ENCODE data around the gene PRUNE2.
"Not testable (repeated sequence)": the region's sequence is repeated elsewhere in the genome, so short reads cannot be mapped to it uniquely, and the experiment has no call there.

PRUNE2 gene

GRCh38 chr9:76859860-76860259 is 46.1 kb downstream of the PRUNE2 start:
- no peak for DNase-seq (ENCODE audit: low spot score)

GRCh38 chr9:76858248-76858647 is 47.7 kb downstream of the PRUNE2 start:
- DNase-seq (ENCODE audit: low spot score): not testable (repeated sequence)

- DNase-seq (ENCODE audit: low spot score): no peak
Measured at GRCh38 chr9:76856016-76856415, 49.9 kb downstream of the PRUNE2 start.

- DNase-seq (ENCODE audit: low spot score): no peak
Measured at GRCh38 chr9:76855015-76855414, 50.9 kb downstream of the PRUNE2 start.

- no peak for DNase-seq (ENCODE audit: low spot score)
Measured at GRCh38 chr9:76852026-76852425, 53.9 kb downstream of the PRUNE2 start.

GRCh38 chr9:76846297-76846696 is 59.6 kb downstream of the PRUNE2 start:
- no peak for DNase-seq (ENCODE audit: low spot score)

- DNase-seq (ENCODE audit: low spot score): no peak
Measured at GRCh38 chr9:76845254-76845653, 60.7 kb downstream of the PRUNE2 start.

DNA sequence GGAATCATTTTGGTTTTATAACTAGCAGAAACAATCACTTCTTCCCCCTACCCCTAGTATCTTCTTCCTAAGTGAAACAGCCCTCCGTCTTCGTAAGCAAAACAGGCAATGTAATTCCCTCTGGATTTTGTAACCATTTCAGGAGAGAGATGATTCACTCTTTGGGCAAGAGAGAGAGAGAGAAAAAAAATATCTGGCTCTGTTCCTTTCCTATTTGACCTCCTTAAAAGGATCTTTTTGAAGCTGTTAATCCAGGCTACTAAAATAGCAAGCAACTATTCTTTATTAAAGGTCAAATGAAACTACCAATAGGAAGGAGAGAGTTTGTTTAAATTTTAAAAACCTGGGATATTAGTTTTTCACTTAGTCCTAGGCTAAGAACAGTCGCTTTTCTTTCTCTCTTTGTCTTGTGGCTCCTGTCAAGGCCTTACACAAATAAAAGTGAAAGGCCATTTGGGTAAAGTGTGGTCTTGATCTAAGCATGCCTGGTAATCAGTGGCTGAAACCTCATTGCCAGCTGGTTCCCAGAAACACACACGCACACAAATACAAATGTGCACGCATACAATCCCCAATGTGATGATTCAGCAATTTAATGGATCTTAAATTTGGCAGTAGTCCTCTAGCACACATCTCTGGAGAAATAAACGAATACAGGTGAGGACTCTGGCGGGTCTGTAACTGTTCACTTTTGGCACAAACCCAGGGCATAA is 70.2 kb downstream of the PRUNE2 start:
- DNase-seq (ENCODE audit: low spot score): no peak

- DNase-seq (ENCODE audit: low spot score): no peak
Measured at GRCh38 chr9:76828447-76828846, 77.5 kb downstream of the PRUNE2 start.

DNA sequence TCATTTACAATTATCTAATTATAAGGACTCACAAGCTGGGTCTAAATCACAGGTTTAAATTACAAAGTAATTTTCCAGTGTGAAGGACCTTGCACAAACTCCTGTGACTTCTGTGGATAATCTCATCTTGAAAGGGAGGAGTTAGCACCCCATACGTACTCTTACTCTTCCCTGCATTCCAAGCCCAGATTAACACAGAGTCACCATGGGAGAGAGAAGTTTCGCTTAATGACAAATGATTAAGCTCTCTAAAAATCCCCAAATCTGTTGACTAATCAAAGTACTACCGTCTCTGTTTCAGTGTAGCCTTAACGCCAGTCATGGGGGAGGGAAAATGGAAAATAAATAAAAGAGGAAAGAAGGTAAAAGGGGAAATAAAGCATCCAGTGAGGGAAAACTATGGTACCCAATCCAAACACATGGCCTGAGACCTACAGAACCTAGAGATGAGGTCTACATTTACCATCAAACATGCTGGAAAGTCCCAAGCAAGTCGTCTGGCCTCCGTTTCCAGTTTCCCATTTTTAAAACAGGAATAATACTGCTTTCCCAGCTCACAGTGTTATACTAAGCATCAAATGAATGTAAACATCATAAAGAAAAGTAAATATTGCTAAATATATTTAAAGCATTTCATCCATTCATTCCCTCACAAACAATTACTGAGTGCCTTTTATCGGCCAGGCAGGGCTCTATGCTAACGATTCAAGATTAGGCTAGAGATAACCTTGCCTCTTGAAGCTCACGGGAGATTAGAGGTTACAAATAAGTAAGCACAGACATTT is 78.4 kb downstream of the PRUNE2 start:
- no peak for DNase-seq (ENCODE audit: low spot score)

GRCh38 chr9:76820431-76820830 is 85.5 kb downstream of the PRUNE2 start:
- DNase-seq (ENCODE audit: low spot score): no peak

- DNase-seq (ENCODE audit: low spot score): peak; percentile 77
Measured at GRCh38 chr9:76818271-76818670, 87.6 kb downstream of the PRUNE2 start.

DNA sequence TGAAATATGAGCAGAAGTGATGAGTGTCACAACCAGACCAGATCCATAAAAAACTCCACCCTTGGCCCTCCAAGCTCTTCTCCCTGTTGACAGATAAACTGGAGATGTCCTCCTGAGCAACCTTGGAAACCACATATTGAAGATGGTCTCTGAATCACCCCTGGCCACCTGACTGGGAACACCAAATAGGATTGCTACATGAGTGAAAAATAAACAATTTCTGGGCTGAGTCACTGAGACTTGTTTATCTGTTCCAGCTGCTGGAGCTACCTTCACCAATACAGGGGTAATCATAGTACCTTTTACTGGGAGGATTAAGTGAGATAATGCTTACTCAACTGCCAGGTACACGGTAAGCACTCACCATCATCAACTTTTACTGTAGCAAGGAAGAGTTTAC is 88.4 kb downstream of the PRUNE2 start:
- DNase-seq (ENCODE audit: low spot score): no peak

DNA sequence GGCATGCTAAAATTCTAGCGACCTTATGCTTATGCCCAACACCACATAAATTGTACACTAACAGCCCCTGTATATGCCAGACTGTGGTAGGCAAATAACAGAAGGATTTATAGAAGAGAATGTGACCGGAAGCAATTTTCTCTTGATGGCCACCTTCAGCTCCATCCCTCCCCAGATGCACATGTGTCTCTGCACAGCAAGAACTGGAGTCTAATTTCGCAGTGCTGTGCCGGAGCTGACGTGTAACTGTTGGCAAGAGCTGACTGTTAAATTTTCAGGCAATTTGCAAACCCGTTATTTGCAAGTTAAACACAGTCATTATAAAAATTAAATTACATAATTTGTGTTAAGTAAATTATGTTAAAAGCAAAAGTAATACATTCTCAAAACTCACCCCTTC is 93.3 kb downstream of the PRUNE2 start:
- no peak for DNase-seq (ENCODE audit: low spot score)

DNA sequence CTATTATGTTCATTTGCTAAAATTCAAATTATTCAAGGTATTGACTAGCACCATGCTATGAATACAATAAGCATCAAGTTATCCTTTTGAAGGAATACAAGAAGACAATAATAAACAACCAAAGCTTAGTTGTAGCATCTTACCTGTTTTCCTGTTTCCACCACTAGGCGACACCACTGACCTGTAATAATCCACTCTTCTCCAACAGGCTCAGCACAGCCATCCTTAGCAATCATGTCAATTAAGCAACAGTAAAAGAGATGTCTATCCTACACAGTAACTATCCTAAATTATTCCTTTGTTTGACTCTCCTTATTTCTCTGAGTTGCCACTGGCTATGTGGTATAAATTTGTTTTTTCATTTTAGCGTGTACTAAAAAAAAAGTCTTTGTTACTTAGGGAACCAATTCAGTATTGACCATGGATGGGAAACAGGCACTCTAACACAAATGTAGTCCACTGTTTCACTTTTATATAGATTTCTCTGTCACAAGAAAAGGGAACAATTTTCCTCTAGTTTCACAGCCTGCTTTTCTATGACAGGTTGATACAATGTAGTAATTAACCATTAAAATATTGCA is 95.4 kb downstream of the PRUNE2 start:
- peak; percentile 60 for DNase-seq (ENCODE audit: low spot score)

DNA sequence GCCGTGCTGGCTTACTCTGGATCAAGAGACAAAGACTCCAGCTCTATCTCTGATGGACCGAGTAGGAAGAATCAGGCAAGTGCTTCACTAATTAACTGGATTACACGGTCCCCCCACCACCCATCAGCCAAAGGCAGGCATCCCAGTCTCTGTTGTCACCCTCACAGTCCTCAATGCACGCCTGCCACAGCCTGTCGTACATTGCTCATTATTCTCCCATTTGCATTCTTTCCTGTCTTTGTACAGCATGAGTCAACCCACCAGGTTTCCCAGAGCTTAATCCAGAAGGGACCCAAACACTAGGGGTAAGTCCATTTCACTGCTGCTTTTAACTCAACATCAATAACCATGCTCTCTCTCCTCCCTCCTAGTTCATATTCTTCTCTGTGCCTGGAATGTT is 97.3 kb downstream of the PRUNE2 start:
- DNase-seq (ENCODE audit: low spot score): no peak

- no peak for DNase-seq (ENCODE audit: low spot score)
Measured at GRCh38 chr9:76803762-76804161, 102.2 kb downstream of the PRUNE2 start.

GRCh38 chr9:76803083-76803482 is 102.8 kb downstream of the PRUNE2 start:
- no peak for DNase-seq (ENCODE audit: low spot score)

GRCh38 chr9:76800901-76801300 is 105.0 kb downstream of the PRUNE2 start:
- DNase-seq (ENCODE audit: low spot score): no peak

DNA sequence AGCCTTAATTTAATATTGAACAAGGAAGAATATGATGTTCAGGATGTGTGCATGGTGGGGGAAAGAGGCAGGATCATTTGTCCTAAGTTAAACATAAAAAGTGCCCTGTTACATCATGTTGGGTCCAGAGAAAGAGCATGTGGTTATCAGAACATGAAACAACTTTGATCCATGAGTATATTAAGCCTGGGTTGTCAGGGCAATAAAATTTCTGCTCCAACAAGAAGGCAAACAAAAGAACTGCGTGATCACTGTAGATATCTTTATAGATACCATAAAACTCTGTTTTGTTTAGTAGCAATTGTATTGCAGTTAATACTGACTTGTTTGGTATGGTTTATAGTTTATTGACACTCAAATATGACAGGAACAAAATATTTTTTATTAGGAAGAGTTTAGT is 106.4 kb downstream of the PRUNE2 start:
- DNase-seq (ENCODE audit: low spot score): peak; percentile 48

DNA sequence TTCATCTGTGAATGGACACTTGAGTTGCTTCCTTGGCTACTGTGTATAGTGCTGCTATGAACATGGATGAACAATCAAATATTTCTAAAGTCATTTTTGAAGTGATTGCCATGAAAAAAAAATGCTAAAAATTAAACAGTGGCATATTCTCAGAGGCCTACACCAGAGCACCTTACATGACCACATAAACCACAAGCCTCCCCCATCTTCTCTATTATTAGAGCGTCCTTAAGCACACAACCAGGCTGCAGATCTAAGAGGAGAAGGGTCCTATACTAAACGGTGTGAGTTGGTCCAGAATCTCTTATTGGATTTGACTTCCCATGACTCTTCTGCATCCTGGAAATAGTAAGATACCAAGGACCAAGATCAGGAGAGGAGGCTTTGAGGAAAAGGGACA is 107.4 kb downstream of the PRUNE2 start:
- no peak for DNase-seq (ENCODE audit: low spot score)

DNA sequence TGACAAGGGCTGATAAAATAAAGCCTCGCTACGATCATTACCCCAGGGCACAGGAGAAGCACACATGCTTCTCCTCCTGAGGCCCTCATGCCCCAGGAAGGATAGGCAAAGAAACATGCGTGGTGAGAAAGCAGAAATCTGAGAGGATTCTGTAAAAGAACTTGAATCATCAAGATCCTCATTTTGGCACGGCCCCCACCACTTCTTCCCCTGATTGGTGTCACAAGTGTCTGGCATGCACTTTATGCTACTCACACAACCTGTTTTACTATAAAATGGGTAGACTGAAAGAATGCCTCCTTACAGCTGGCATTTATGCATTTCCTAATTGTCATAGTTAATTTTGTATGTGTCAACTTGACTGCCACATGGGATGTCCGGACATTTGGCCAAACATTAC is 109.6 kb downstream of the PRUNE2 start:
- no peak for DNase-seq (ENCODE audit: low spot score)

DNA sequence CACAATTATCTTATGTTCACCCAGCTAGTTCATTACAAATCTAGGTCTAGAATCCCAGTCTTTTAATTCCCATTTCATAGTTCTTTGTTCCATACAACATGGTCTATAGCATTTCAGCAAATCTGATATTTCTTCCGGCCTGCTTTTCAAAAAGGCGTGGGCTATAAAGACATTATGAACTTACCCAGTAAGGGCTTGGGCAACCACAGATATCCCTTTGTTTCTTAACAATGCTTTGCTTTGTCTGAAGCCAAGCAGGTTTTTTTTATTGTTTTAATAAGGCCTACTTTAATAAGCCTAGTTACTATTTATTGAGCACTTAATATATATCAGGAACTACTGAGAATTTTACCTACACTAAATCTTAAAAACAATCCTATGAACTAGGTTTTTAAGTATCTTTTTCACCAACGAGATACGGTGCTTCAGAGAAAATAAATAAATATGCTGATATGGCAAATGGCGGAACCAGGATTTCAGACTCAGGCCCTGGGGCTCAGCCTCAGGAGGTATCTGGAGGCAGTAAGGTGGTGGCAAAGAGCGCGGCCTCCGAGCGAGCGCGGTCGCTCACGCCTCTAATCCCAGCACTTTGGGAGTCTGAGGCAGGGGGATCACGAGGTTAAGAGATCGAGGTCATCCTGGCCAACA is 112.0 kb downstream of the PRUNE2 start:
- DNase-seq (ENCODE audit: low spot score): no peak
